Measurements from ENCODE around the gene MYO19.

Gene MYO19

DNA sequence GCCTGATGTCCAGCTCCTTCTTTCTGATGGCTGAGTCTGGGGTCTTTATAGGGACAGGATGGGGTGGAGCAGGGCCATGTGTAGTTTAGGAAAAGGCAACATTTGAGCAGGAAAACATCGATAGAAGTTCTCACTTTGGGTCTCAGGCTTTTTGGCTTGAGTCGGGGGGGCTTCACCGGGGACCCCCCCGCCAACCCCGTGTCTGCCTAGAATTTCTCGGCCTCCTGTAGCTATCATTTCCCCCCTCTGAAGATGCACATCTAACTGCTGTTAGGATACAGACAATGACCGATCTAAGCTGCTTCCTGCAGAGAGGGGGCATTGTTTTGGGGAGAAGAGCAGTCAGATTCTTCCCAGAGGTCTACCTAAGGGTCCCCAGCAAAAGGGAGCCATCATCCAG lies 64.9 kb downstream of the MYO19 start:
- TF ChIP-seq, protein P1, sequence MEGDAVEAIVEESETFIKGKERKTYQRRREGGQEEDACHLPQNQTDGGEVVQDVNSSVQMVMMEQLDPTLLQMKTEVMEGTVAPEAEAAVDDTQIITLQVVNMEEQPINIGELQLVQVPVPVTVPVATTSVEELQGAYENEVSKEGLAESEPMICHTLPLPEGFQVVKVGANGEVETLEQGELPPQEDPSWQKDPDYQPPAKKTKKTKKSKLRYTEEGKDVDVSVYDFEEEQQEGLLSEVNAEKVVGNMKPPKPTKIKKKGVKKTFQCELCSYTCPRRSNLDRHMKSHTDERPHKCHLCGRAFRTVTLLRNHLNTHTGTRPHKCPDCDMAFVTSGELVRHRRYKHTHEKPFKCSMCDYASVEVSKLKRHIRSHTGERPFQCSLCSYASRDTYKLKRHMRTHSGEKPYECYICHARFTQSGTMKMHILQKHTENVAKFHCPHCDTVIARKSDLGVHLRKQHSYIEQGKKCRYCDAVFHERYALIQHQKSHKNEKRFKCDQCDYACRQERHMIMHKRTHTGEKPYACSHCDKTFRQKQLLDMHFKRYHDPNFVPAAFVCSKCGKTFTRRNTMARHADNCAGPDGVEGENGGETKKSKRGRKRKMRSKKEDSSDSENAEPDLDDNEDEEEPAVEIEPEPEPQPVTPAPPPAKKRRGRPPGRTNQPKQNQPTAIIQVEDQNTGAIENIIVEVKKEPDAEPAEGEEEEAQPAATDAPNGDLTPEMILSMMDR (conservative IDR thresholded peaks at IDR 0.05): no peak
- no peak for TF ChIP-seq ZFX (IDR thresholded peaks at IDR 0.05)
- no peak overlapping the region for H3K27ac ChIP-seq

DNA sequence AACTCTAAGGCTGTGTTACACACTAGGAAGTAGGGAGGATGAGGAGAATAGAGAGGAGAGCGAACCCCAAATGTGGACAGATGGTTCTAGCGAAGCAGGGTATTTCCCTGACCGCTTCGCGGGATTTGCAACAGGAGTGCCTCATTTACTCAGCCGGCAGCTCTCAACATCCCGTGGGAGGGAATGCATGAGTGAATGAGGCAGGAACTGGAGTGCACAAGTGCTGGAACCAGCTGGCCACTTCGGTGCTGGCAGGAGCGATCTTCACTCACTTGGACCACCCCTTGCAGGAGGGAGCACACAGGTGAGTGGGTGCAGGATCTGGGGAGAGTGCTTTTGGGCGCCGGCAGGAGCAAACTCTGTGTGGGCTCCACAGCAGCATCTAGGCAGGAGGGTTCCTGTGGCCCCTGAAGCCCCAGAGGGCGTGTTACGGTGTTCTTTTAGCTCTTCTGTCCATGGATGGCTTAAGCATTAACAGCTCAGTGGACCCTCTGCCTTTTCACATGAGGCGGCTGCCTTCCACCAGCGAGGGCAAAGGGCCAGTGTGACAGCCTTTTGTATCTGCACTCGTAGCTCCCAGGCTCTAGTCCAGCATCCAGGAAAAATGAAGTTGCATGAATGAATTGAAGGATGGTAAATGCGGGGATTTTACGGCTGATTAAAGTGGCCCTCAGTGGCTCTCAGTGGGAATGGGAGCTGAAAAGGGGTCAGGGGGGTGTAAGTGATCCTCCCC lies 65.6 kb downstream of the MYO19 start:
- H3K27ac ChIP-seq: no peak overlapping the region
- TF ChIP-seq ZFX (IDR thresholded peaks at IDR 0.05): no peak
- TF ChIP-seq, protein P1 (conservative IDR thresholded peaks at IDR 0.05): no peak

DNA sequence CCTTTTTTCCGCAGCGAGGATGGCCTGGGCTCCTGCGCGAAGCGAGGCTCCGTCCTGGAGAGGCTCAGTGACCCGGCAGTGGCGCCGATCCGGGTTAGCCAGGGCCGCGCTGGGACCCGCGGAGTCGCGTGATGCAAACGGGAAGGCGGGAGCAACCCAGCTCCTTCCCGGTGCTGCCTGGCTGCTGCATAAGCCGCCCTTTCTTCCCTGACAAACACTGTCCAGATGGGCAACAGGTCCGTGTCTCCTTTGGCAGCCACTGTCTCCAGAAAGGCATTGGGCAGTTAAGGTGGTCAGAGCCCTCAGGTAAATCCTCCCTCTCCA lies 69.9 kb downstream of the MYO19 start:
- no peak overlapping the region for H3K27ac ChIP-seq
- TF ChIP-seq, protein P1 (conservative IDR thresholded peaks at IDR 0.05): no peak
- no peak for TF ChIP-seq ZFX (IDR thresholded peaks at IDR 0.05)

DNA sequence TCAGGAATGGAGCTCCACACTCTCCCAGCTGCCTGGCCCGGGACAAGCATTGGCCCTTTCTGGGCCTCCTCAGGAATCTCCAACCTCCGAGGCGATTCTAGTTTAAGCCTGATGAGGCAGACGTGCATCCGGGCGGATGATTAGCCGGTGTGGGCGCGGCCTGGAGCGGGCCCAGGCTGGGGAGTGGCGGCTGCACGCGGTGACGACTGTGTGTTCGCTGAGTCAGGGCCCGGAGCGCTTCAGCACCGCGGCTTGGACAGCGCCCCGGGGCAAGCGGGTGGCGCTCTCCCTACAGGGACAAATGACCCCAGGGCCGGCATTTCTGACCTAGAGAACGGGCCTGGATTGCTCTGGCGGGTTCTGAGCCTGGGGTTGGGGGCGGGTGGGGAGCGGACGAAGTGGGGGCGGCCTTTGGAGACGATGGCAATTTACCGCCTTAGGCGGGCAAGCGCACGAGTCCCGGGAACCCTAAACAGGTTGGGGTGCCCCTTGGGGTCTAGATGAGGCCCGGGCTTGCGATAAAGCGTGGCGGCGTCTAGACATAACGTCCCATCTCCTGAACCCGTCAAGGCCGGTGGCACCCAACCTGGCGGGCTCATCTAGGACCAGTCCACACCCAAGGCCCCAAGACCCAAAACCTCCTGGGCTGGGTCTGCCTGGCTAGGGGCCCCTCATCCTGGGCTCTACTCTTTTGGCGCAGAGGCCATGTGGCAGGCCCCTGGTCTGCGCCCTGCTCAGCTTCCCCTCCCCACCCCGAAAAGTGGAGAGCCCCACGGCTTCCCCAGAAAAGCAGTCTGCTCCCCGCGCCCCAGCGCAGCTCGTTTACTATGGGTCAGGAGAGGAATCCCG lies 70.5 kb downstream of the MYO19 start:
- no peak overlapping the region for H3K27ac ChIP-seq
- TF ChIP-seq, protein P1 (conservative IDR thresholded peaks at IDR 0.05): no peak; the same call in 1 of the 2 replicates
- no peak for TF ChIP-seq ZFX (IDR thresholded peaks at IDR 0.05)

DNA sequence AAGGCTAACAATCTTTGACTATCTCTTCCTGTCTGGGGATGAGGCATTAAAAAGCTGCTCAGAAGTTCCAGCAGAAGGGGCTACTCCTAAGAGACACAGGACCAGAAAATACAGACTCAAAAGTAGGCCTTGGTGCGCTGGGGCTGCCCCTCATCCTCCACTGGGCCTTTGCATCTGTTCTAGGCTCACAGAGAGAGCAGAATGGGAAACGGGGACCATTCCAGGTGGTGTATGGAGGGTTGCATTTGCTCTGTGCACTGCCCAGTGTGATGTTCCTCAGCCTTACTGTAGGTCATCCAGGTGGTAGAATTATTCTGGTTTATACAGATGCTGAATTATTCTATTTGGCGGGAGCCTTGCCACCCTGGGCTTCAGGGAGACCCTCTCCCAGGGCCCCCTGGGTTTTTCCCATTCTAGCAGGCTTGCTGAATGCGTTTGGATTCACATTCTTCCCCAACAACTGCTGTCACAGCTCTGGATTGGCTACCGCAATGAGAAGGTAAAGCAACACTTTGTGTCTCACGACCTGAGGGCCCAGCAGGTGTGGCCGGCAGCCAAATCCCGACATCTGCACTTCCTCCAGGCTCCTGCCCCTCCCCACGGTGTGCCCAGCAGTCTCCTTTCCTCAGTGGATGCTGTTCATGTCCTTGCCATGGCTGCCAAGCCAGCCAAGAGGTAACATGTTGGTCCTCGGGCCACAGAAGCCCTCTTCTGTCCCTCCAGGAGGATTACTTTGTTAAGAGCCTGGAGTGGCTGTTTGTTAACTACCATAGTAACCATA lies 73.1 kb downstream of the MYO19 start:
- TF ChIP-seq, protein P1 (conservative IDR thresholded peaks at IDR 0.05): no peak
- TF ChIP-seq ZFX (IDR thresholded peaks at IDR 0.05): no peak

DNA sequence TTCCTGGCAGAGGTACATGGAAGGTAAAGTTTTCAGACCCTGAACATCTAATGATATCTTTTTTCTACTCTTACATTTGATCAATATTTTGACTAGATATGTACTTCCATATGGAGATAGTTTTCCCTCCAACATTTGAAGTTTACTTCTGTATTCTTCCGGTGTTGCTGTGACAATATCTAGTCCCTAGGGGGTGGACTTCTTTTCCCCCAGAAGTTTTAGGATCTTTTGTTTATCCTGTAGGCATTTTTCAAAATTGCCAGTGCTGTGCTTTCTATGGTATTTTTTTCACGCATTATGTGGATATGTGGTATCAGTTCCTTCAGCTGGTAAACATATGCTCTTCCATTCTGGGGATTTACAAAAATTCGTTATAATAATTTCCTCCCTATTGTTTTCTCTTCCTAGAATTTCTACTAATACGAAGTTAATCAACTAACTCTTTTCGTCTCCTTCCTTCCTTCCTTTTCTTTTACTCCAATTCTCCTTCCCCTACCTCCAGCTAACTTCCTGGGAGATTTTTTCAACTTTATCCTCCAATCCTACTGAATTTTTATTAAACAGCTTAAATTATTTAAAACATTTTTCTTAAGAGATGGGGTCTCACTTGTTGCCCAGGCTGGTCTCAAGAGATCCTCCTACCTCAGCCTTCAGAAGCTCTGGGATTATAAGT lies 74.3 kb downstream of the MYO19 start:
- no peak for TF ChIP-seq ZFX (IDR thresholded peaks at IDR 0.05)
- TF ChIP-seq, protein P1 (conservative IDR thresholded peaks at IDR 0.05): no peak; the same call in 1 of the 2 replicates
- H3K27ac ChIP-seq: no peak overlapping the region

More for the DNA sequence above, 73.1 kb downstream of the MYO19 start:
- no peak overlapping the region for H3K27ac ChIP-seq
